LHCN-M2 (cell line): ENCODE data around the gene ACAT2. TPM values are rescaled to one million over a fixed set of nuclear protein-coding genes. Genes with fewer than 3 reads are reported as not detected.
A peak's percentile ranks its signal among the peaks of the same experiment; 100 is the strongest.
"Not testable (repeated sequence)": the region's sequence is repeated elsewhere in the genome, so short reads cannot be mapped to it uniquely, and the experiment has no call there.

ENCODE experiments used
- DNase-seq: peaks from one replicate; pipeline ENCODE4 v3.0.0-alpha.2; 2012; ENCODE audit warnings: low read depth
- total RNA-seq: library from RNA; depleted of rRNA; stranded (reverse); fragments of >200 nt; gene quantifications from 2 replicates; pipeline ENCODE4 v1.2.3, GENCODE V29; 2014; rRNA removed

Gene ACAT2
- total RNA-seq, 1 experiment from 2014 or later, result 27.4 TPM

GRCh38 chr6:159809149-159809548 lies 47.3 kb downstream of the ACAT2 start:
- DNase-seq, result no peak

- no peak for DNase-seq
Measured at GRCh38 chr6:159813781-159814180, 51.9 kb downstream of the ACAT2 start.

- DNase-seq, result no peak
Measured at GRCh38 chr6:159815410-159815809, 53.6 kb downstream of the ACAT2 start.

GRCh38 chr6:159816775-159817174 lies 54.9 kb downstream of the ACAT2 start:
- DNase-seq, result not testable (repeated sequence)

GRCh38 chr6:159817951-159818739 lies 56.3 kb downstream of the ACAT2 start:
- no peak for DNase-seq

GRCh38 chr6:159819098-159819497 lies 57.3 kb downstream of the ACAT2 start:
- DNase-seq, result no peak

- peak; percentile 52 for DNase-seq
Measured at GRCh38 chr6:159819932-159820640, 58.2 kb downstream of the ACAT2 start.

- no peak for DNase-seq
Measured at GRCh38 chr6:159821122-159821521, 59.3 kb downstream of the ACAT2 start.

- DNase-seq, result no peak
Measured at GRCh38 chr6:159821726-159822125, 59.9 kb downstream of the ACAT2 start.

- no peak for DNase-seq
Measured at GRCh38 chr6:159823953-159824352, 62.1 kb downstream of the ACAT2 start.

- not testable (repeated sequence) for DNase-seq
Measured at GRCh38 chr6:159824690-159825089, 62.8 kb downstream of the ACAT2 start.

- no peak for DNase-seq
Measured at GRCh38 chr6:159826004-159826403, 64.2 kb downstream of the ACAT2 start.

GRCh38 chr6:159826968-159827647 lies 65.3 kb downstream of the ACAT2 start:
- no peak for DNase-seq

- peak; percentile 18 for DNase-seq
Measured at GRCh38 chr6:159828074-159828473, 66.2 kb downstream of the ACAT2 start.

Other genes with a start within 250 kb of the ACAT2 start
- gene SOD2, start 68.8 kb upstream of the ACAT2 start, total RNA-seq, result 123 and 154 TPM in 2 replicates
- gene WTAP, start 34.5 kb upstream of the ACAT2 start, total RNA-seq, result 81.4 and 90.3 TPM in 2 replicates
- 339 and 384 TPM in 2 replicates for gene TCP1, start 27.6 kb downstream of the ACAT2 start, total RNA-seq
- 95.2 and 111 TPM in 2 replicates for gene MRPL18, start 28.4 kb downstream of the ACAT2 start, total RNA-seq
- not detected in 2 replicates for gene PNLDC1, start 38.2 kb downstream of the ACAT2 start, total RNA-seq
- gene MAS1, start 128.9 kb downstream of the ACAT2 start, total RNA-seq, result not detected in 2 replicates
- 42.5 and 50.5 TPM in 2 replicates for gene IGF2R, start 207.0 kb downstream of the ACAT2 start, total RNA-seq